CD8-positive, alpha-beta memory T cell (primary cell): Measurements from ENCODE around the gene AMY2B. TPM values are rescaled to one million over a fixed set of nuclear protein-coding genes. Genes with fewer than 3 reads are reported as not detected.

ENCODE experiments used
- polyA plus RNA-seq: library from polyadenylated mRNA; unstranded; fragments of 300-500 nt; fragmentation: Illumina TruSeq; gene quantifications from one replicate; pipeline ENCODE4 v1.2.3, GENCODE V29; 2021
- total RNA-seq, 2 experiments: library from RNA; stranded (reverse); gene quantifications; one replicate each; pipeline ENCODE4 v1.2.3, GENCODE V29; 2021

Gene AMY2B
- total and polyA plus RNA-seq, 3 experiments from 2014 or later: 1.1 to 8.4 (median 6.5) TPM

Other genes starting within 250 kb of the AMY2B start
- 10 to 100 TPM; 14.9 to 17.6 TPM for gene RNPC3, start 45.9 kb upstream of the AMY2B start, total RNA-seq
- 14.2 TPM for gene RNPC3, start 45.9 kb upstream of the AMY2B start, polyA plus RNA-seq
- gene AMY2A, start 45.8 kb downstream of the AMY2B start, total RNA-seq: not detected
- gene AMY2A, start 45.8 kb downstream of the AMY2B start, polyA plus RNA-seq: not detected
- gene AMY1A, start 84.2 kb downstream of the AMY2B start, total RNA-seq: not detected
- gene AMY1A, start 84.2 kb downstream of the AMY2B start, polyA plus RNA-seq: not detected
- not detected for gene AMY1B, start 124.6 kb downstream of the AMY2B start, total RNA-seq
- not detected for gene AMY1B, start 124.6 kb downstream of the AMY2B start, polyA plus RNA-seq
- not detected for gene AMY1C, start 178.3 kb downstream of the AMY2B start, total RNA-seq
- not detected for gene AMY1C, start 178.3 kb downstream of the AMY2B start, polyA plus RNA-seq